HG03342 (cell line): ENCODE data around the gene ASPDH.

Experiments
- ATAC-seq: cut with Tn5 transposase; IDR thresholded peaks from one replicate; pipeline ENCODE4 v1.9.1; 2021; ENCODE audit warnings: mild to moderate bottlenecking, moderate library complexity; ENCODE audit not compliant: unreplicated experiment

ASPDH gene

GRCh38 chr19:50513746-50514345, at the start of gene ASPDH:
ASPDH (minus strand) TSS chr19:50513913; CDS start chr19:50513823, 90 bp downstream.
- no peak for ATAC-seq

- ATAC-seq: no peak
These were observed 49.3 kb upstream of the ASPDH start for GRCh38 chr19:50562996-50563395.

DNA sequence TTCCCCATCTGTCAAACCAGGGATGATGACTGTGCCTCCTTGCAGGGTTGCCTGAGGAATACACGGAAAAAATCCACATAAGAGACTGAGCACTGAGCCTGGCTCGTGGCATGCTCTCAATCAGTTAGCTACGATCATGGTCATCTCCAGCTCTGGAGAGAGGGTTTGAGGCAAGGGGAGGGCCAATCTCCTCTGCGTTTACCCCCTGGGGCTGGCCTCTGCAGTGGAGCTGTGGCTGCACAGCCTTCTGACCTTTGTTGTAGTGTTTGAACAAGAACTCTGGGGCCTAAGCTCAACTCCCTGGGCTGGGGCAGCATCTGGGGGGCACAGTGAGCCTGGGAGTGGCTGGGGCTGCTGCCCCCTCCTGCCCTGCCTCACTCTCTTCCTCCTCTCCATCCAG, 48.6 kb upstream of the ASPDH start:
- no peak for ATAC-seq

- ATAC-seq: no peak
These were observed 45.9 kb upstream of the ASPDH start for GRCh38 chr19:50559636-50560035.

DNA sequence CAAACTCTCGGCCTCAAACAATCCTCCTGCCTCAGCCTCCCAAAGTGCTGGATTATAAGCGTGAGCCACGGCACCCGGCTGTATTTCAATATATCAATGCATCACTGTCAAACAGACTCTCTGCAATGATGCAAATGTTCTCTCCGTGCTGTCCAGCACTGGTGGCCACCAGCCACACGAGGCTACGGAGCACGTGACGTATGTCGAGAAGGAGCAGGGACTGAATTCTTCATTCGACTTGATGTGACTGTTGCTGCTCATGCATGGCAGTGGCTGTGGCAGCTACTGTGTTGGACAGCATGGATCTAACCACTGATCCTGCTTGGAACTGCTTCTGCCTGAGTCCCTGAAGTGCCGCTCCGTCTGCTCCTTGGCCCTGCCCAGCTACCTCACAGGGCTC, 44.7 kb upstream of the ASPDH start:
- no peak for ATAC-seq

GRCh38 chr19:50558039-50558438, 44.3 kb upstream of the ASPDH start:
- ATAC-seq: no peak

DNA sequence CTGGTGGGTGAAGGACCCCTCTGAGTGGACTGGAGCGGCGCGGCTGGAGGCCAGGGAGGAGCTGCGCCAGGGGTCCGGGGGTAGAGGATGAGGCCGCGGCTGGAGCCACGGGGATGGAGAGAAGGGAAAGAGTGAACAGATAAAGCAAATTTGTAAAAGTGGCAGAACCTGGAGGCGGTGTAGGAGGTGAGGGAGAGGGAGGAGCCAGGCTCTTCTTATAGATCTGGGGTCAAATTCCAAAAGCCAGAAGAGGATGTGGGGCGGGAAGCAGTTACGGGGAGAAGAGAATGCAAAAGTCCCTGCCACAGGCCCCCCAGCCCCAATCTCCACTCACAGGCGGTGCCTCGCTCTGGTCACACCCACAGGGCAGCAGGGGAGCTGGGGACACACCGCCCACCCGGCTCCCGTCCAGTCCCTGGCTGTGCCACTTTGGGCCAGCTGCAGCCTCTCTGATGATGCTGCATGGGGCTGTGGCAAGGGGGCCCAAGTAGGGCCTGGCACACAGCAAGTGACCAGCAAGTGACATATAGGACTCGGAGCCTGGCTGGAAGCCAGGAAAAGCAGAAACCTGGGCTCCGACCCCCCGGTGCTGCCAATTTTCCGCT, 43.4 kb upstream of the ASPDH start:
- no peak for ATAC-seq

DNA sequence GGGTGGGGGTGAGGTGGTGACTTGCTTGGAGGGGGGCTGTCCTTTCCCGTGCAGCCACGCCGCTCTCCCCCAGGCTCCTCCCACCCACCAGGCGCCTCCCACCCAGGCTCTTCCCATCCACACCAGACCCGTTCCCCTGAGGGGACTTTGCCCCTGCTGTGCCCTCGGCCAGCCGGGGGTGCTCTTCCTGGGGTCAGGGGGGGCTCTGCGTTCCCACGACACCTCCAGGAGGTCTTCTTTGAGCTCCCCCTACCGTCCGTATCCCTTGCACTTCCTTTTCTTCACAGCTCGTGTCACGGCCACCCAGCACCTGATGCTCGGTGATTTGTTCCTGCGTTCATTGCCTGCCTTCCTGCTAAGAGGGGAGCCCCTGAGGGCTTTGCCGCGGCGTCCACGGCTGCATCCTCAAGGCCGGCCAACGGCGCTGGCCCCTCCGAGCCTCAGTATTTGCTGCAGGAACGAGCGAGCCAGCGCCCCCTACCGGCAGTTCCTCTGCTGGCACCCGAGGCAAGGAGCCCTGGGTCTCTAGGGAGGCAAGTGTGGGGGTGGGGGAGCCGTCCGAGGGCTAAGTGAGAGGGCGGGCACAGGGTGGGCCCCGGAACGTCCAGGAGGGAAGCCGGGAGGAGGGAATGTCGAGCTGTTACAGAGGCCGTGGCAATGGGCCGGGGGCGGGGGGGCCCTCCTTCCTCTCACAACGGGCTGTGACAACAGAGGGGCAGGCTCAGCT, 42.7 kb upstream of the ASPDH start:
- no peak for ATAC-seq

DNA sequence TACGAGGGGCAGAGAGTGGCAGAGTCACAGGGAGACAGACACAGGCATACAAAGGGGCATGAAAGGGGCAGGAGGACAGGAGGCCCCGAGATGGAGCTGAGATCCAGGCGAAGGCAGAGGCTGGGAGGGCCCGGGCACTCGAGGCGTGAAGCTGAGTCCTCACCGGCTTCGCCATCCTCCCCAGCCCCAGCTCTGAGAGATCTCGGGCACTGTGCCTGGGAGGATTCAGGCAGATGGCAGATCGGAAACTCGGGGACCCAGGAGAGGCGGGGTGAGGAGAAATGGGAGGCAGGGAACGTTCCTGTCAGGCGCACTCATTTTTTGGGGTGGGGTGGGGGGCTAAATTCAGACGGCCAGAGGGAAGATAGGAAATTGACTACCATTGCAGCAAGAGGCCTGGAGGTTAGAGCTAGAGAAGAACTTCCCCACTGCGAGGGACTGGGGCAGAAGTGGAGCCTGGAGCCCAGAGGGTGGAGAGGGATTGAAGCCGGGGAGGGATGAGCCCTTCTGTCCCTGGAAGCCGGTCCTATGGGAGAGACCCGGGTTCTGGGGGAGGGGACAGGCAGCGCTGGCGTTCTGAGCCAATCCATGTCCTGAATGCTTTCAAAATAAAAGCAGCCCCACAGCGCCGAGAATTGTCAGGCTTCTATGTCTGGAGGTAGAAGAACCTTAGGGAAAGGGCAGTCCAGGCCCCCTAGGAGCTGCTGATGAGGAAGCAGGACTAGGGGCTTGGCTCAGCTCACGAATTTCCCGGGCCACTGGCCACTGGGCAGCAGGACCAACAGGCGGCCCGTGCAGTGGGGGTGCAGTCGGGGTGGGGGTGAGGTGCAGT, 42.0 kb upstream of the ASPDH start:
- no peak for ATAC-seq

GRCh38 chr19:50555033-50555432, 41.3 kb upstream of the ASPDH start:
- ATAC-seq: no peak

DNA sequence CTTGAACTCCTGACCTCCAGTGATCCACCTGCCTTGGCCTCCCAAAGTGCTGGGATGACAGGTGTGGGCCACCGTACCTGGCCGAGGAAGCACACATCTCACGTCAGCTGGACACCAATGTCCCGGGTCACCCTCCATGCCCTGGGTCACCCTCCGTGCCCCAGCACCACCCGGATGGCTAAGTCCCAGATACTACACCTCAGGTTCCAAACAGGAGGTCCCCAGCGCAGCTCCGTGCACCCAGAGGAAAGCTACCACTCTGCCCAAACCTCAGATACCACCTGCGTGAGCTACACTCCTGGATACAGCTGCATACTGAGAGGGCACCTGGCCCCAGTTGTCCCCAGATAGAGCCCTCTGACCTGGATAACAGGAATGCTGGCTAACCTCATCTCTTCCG, 40.5 kb upstream of the ASPDH start:
- no peak for ATAC-seq

GRCh38 chr19:50553134-50553703, 39.5 kb upstream of the ASPDH start:
- ATAC-seq: no peak

DNA sequence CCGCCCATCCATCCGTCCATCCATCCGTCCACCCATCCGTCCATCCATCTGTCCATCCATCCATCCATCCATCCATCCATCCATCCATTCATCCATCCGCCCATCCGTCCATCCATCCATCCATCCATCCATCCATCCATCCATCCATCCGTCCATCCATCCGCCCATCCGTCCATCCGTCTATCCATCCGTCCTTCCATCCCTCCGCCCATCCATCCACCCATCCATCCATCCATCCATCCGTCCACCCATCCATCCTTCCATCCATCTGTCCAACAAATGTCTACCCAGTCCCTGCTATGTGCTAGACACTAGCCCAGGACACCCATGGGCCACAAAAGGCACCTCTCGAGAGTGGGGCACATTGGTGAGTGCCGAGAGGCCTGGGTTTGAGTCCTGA, 38.8 kb upstream of the ASPDH start:
- ATAC-seq: no peak

- no peak for ATAC-seq
These were observed 38.0 kb upstream of the ASPDH start for GRCh38 chr19:50551715-50552187.

GRCh38 chr19:50551034-50551714, 37.5 kb upstream of the ASPDH start:
- ATAC-seq: no peak

DNA sequence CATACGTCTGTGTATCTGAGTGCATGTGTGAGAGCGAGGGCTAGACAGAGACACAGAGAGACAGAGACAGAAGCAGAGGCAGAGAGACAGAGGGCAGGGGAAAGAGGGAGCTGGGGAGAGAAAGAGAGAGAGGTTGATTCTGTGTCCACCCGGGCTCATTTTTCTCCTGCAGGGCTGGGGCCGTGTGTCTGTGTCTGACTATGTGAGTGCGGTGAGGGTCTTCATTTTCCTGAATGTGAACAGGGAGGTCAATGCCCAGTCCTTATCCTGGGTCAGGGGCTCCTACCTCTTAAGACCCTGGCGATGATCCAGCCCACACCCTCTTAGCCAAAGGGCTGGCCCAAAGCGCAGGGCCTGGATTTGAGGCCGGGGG, 36.9 kb upstream of the ASPDH start:
- ATAC-seq: no peak

DNA sequence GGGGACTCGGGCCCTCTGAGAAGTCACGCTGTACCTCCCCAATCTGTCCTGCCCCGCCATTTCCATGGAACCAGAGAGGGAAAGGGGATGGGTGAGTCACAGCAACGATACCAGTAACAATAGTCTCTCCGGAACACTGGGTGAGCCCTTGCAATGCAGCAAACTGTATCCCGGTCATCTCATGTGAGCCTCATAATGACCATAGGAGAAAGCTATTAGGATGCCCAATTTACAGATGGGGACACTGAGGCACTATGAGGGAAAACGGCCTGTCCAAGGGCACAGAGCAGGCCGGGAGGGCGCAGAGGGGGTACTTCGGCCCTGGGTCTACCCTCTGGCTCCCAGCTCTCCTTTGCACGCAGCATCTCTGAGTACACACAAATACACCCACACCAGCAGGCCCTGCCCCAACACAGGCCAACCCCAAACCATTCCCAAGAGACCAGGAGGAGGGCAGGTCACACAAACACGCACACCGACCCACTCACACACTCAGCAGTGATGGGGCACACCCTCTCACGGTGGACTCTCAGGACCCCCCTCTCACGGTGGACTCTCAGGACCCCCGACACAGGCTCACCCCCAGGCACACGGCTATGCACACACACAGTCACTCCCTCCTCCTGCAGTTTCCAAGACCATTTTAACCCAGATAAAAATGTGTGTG, 36.3 kb upstream of the ASPDH start:
- ATAC-seq: no peak

DNA sequence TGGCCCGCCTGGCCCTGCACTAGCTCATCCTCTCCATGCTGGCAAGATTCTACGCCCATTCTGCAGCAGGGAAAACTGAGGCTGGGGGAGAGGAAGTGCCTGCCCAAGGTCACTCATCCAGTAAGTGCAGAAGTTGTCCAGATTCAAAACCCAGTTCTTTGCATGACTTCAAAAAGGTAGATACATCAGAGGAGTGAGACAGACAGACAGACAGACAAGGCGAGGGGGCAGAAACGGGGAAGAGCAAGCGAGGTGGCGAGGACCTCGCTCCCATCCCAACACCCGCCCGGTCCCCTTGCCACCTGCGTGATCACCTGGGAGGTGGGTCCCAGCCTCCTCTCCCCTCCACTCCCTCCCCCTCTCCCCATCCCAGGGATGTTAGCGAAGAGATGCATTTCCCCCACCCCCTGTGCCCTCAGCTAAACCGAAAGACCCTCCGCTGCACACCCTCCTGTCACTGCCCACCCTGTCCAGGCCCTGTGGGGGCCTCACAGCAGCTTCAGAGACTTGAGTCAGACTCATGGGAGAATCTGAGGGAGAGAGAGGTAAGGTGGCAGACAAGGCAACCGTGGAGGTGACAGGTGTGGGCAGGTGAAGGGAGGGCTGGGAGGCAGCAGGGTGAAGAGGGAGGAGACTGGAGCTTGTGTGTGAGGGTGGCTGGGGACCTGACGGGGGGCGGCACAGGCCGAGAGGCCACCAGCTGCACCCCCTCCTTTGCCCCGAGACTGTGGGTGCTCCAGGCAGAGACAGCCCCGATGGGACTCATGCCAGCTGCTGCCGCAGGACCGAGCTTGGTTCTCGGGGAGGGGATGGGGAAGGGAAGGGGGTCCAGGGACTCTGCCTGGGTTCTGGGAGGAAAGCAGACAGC, 35.6 kb upstream of the ASPDH start:
- ATAC-seq: no peak
